AG04450 (cell line): ENCODE results near the gene NATD1. TPM values are rescaled to one million over a fixed set of nuclear protein-coding genes. Genes with fewer than 3 reads are reported as not detected.

ENCODE experiments used
- CTCF ChIA-PET: fragments of 300-600, 350-600 bp; formaldehyde crosslinking; extraction: SDS; loops from one replicate; lab custom pipeline; 2022; ENCODE audit warnings: antibody characterized with exemption, inconsistent platforms; lab: Charles Lee
- POLR2A ChIA-PET: fragments of 350-600 bp; formaldehyde crosslinking; extraction: SDS; loops from one replicate; lab custom pipeline; 2021; ENCODE audit warnings: antibody characterized with exemption, inconsistent platforms; lab: Yijun Ruan, JAX
- DNase-seq: peaks from one replicate; pipeline ENCODE4 v3.0.0-alpha.2; 2011; ENCODE audit warnings: low read depth, low spot score
- H3K27ac ChIP-seq: one replicate; pipeline ENCODE4 v1.5.1; 2012; ENCODE audit warnings: low read depth, low read length, control low read depth
- H3K27me3 ChIP-seq: one replicate; pipeline ENCODE4 v1.6.0; 2012; ENCODE audit warnings: low read length; ENCODE audit not compliant: control insufficient read depth, insufficient read depth
- H3K4me3 ChIP-seq: 2 replicates; pipeline ENCODE4 v1.5.1; 2011; ENCODE audit warnings: mild to moderate bottlenecking, low read depth, low read length, control low read depth
- H3K9me3 ChIP-seq: 2 replicates; pipeline ENCODE4 v1.5.1; 2012; ENCODE audit warnings: low read length; ENCODE audit not compliant: control insufficient read depth, insufficient read depth
- polyA plus RNA-seq: library from polyadenylated mRNA; depleted of rRNA; stranded (reverse); fragments of >200 nt; gene quantifications from 2 replicates; pipeline ENCODE4 v1.2.3, GENCODE V29; 2011
- TF ChIP-seq, protein P1 (sequence below): IDR thresholded peaks from 2 replicates; pipeline ENCODE4 v1.5.1; 2011; ENCODE audit warnings: low read depth, low read length, control low read depth, inconsistent platforms

The NATD1 gene
- polyA plus RNA-seq, 1 experiment = 4.0 TPM

DNA sequence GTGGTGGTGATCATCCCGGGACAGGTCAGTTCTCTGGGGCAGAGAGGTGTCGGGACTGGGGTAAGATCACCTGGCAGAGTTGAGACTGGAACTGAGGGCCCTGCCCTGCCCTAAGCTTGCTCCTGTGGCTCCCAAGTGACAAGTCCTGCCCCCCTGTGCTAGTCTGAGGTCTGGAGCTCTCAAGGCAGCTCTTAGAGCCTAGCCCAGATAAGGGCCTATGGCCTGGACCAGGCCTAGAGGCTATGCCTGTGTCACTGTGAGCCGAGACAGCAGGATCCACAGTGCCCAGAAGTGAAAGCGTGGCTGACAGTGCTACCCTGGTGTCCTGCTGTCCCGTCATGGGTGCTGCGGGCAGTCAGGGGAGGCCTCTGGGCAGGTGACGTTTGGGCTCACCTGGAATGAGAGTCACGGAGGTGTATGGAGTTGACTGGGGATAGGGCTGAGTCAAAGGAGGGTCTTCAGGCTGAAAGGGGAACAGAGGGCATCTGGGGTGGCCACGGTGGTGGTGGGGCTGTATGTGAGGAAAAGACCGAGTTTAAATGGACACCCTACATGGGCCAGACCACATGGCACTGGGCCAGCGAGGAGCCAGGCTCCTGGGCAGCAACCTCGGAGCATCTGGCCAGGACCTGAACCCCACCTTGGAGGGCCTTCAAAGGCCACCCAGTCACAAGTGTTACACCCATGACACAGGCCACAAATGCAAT, 5.5 kb downstream of the NATD1 start:
- DNase-seq = no peak
- ChIA-PET CTCF (interaction anchor here (1.0 kb wide), 1 partner anchor 16 kb away, joined by 3 read pairs; no protein-coding TSS in a partner anchor), POLR2A (no interaction called here)
- Histone ChIP-seq H3K27ac (no peak overlapping the region), H3K9me3 (no peaks in the 10 kb centered on the region; the same call in 1 of the 2 replicates), H3K4me3 (no peak overlapping the region), H3K27me3 (no peaks in the 10 kb centered on the region)
- TF ChIP-seq, protein P1, sequence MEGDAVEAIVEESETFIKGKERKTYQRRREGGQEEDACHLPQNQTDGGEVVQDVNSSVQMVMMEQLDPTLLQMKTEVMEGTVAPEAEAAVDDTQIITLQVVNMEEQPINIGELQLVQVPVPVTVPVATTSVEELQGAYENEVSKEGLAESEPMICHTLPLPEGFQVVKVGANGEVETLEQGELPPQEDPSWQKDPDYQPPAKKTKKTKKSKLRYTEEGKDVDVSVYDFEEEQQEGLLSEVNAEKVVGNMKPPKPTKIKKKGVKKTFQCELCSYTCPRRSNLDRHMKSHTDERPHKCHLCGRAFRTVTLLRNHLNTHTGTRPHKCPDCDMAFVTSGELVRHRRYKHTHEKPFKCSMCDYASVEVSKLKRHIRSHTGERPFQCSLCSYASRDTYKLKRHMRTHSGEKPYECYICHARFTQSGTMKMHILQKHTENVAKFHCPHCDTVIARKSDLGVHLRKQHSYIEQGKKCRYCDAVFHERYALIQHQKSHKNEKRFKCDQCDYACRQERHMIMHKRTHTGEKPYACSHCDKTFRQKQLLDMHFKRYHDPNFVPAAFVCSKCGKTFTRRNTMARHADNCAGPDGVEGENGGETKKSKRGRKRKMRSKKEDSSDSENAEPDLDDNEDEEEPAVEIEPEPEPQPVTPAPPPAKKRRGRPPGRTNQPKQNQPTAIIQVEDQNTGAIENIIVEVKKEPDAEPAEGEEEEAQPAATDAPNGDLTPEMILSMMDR = no peak

- TF ChIP-seq, protein P1 = no peak
- CTCF ChIA-PET = no interaction called here
- no peak overlapping the region for H3K27ac ChIP-seq
- POLR2A ChIA-PET = no interaction called here
- no peak for DNase-seq
- no peak overlapping the region for H3K4me3 ChIP-seq
- H3K27me3 ChIP-seq = no peaks in the 10 kb centered on the region
- no peaks in the 10 kb centered on the region; the same call in 1 of the 2 replicates for H3K9me3 ChIP-seq
These were observed 6.5 kb downstream of the NATD1 start for GRCh38 chr17:21246698-21247097.

- no peaks in the 10 kb centered on the region for H3K27me3 ChIP-seq
- H3K9me3 ChIP-seq = no peaks in the 10 kb centered on the region; the same call in 1 of the 2 replicates
- no peak for DNase-seq
- TF ChIP-seq, protein P1 = no peak
- H3K4me3 ChIP-seq = no peak overlapping the region
- CTCF ChIA-PET = no interaction called here
- H3K27ac ChIP-seq = no peak overlapping the region
- POLR2A ChIA-PET = no interaction called here
These were observed 7.5 kb downstream of the NATD1 start for GRCh38 chr17:21245639-21246084.

- TF ChIP-seq, protein P1 = no peak
- CTCF ChIA-PET = no interaction called here
These were observed 9.5 kb downstream of the NATD1 start for GRCh38 chr17:21243516-21244303.

More at GRCh38 chr17:21243516-21244303, 9.5 kb downstream of the NATD1 start:
- Histone ChIP-seq H3K9me3 (no peaks in the 10 kb centered on the region; the same call in 1 of the 2 replicates), H3K4me3 (no peak overlapping the region), H3K27ac (no peak overlapping the region), H3K27me3 (no peaks in the 10 kb centered on the region)
- POLR2A ChIA-PET = no interaction called here
- DNase-seq = no peak
